Chondrocyte (in vitro differentiated cells): Measurements from ENCODE around the gene B3GALNT1. TPM values are rescaled to one million over a fixed set of nuclear protein-coding genes. Genes with fewer than 3 reads are reported as not detected.

Experiments
- DNase-seq: peaks from one replicate; pipeline ENCODE4 v3.0.0; 2021; ENCODE audit warnings: mixed read lengths, low spot score
- H3K27ac Mint-ChIP-seq: one replicate; pipeline ENCODE4 v1.8.0; 2021; ENCODE audit warnings: mild to moderate bottlenecking, moderate library complexity, mixed read lengths; ENCODE audit not compliant: unreplicated experiment
- H3K27me3 Mint-ChIP-seq: 2 replicates; pipeline ENCODE4 v1.8.0; 2021; ENCODE audit warnings: low read depth, mixed read lengths
- H3K36me3 Mint-ChIP-seq: 2 replicates; pipeline ENCODE4 v1.8.0; 2021; ENCODE audit warnings: low read depth, mixed read lengths
- H3K4me1 Mint-ChIP-seq: 2 replicates; pipeline ENCODE4 v1.8.0; 2021; ENCODE audit warnings: low read depth, mild to moderate bottlenecking, mixed read lengths
- H3K4me3 Mint-ChIP-seq: one replicate; pipeline ENCODE4 v1.8.0; 2021; ENCODE audit warnings: mild to moderate bottlenecking, moderate library complexity, mixed read lengths; ENCODE audit not compliant: unreplicated experiment
- H3K9me3 Mint-ChIP-seq: 2 replicates; pipeline ENCODE4 v1.8.0; 2021; ENCODE audit warnings: low read depth, mixed read lengths
- total RNA-seq: library from RNA; stranded (reverse); gene quantifications from 3 replicates; pipeline ENCODE4 v1.2.1, GENCODE V29; 2021
- TF ChIP-seq, protein P1 (sequence below): fragments of 200-600 bp; sonication (generic); IDR thresholded peaks from 2 replicates; pipeline ENCODE4 v1.5.0; 2021; ENCODE audit warnings: antibody characterized with exemption, mild to moderate bottlenecking, moderate library complexity

Gene B3GALNT1
- total RNA-seq, 1 donor from 2014 or later: 22.0 TPM

DNA sequence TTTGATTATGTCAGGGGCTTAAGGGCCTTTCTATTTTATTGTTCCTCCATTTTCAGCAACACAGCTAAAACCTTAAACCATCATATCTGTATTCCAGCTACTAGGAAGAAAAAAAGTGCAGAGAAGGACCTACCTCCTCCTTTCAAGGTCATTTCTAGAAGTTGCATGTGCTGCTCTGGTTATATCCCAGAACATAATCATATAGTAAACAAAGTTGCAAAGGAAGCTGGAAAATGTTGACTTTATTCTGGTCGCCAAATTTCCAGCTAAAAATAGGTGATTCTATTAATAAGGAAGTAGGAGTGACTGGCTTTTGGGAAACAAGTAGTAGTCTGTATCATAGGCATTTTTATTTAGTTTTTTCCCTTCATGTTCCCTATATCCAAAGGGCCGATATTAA, 21.3 kb upstream of the B3GALNT1 start:
- Mint-ChIP-seq H3K4me1 (no peaks in the 10 kb centered on the region), H3K36me3 (peaks cover 9% of the 10 kb centered on the region), H3K4me3 (no peak overlapping the region), H3K27ac (no peak overlapping the region), H3K9me3 (peaks cover 38% of the 10 kb centered on the region), H3K27me3 (no peaks in the 10 kb centered on the region)
- no peak for DNase-seq
- TF ChIP-seq, protein P1, sequence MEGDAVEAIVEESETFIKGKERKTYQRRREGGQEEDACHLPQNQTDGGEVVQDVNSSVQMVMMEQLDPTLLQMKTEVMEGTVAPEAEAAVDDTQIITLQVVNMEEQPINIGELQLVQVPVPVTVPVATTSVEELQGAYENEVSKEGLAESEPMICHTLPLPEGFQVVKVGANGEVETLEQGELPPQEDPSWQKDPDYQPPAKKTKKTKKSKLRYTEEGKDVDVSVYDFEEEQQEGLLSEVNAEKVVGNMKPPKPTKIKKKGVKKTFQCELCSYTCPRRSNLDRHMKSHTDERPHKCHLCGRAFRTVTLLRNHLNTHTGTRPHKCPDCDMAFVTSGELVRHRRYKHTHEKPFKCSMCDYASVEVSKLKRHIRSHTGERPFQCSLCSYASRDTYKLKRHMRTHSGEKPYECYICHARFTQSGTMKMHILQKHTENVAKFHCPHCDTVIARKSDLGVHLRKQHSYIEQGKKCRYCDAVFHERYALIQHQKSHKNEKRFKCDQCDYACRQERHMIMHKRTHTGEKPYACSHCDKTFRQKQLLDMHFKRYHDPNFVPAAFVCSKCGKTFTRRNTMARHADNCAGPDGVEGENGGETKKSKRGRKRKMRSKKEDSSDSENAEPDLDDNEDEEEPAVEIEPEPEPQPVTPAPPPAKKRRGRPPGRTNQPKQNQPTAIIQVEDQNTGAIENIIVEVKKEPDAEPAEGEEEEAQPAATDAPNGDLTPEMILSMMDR: no peak

DNA sequence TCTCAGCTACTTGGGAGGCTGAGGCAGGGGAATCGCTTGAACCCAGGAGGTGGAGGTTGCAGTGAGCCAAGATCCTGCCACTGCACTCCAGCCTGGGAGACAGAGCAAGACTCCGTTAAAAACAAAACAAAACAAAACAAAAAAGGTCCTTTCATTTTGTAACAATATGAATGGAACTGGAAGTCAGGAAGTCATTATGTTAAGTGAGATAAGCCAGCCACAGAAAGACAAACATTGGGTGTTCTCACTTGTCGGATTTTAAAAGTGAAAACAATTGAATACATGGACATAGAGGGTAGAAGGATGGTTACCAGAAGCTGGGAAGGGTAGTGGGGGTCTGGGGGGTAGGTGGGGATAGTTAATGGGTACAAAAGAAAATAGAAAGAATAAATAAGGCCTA, 12.5 kb upstream of the B3GALNT1 start:
- Mint-ChIP-seq H3K36me3 (peaks cover 34% of the 10 kb centered on the region), H3K27ac (no peak overlapping the region), H3K9me3 (peaks cover 81% of the 10 kb centered on the region), H3K4me1 (no peaks in the 10 kb centered on the region), H3K27me3 (no peaks in the 10 kb centered on the region), H3K4me3 (no peak overlapping the region)
- DNase-seq: no peak
- TF ChIP-seq, protein P1: no peak

DNA sequence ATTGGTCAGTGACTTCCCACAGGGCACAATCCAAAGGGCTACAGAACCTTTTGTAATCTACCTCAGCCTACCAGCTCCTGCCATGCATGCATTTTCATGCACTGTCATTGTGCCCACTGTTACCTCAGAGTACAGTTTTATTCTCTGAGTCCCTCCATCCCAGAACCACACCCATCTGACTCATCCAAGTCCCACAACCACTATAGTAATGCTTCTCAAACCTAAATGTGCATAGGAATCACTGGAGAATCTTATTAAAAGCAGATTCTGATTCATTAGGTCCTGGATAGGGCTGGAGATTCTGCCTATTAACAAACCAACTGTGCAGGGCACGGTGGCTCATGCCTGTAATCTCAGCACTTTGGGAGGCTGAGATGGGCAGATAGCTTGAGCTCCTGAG, 3.7 kb upstream of the B3GALNT1 start:
- H3K27me3 Mint-ChIP-seq: no peaks in the 10 kb centered on the region
- H3K9me3 Mint-ChIP-seq: peaks cover 5% of the 10 kb centered on the region
- no peak overlapping the region for H3K27ac Mint-ChIP-seq
- DNase-seq: no peak
- no peak overlapping the region for H3K4me3 Mint-ChIP-seq
- TF ChIP-seq, protein P1: no peak
- H3K36me3 Mint-ChIP-seq: peaks cover 9% of the 10 kb centered on the region
- H3K4me1 Mint-ChIP-seq: peaks cover 11% of the 10 kb centered on the region

DNA sequence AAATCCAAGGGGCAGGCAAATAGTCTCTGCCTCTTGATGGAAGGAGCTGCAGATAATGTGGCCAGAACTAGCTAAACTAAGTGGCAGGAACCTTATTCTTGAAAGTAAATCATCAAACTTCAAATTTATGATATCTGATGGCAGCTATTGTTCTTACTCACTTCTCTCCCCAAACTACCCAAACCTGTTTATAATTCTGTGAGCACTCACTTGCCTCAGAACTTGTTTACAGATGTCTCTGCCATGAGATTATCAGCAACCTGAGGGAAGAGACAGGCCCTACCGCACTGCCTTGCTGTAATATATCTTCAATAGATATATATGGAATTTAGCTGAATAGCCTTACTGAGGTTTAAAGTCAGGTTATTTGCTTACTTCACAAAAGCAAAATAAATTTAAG, 2.2 kb upstream of the B3GALNT1 start:
- H3K4me1 Mint-ChIP-seq: peaks cover 11% of the 10 kb centered on the region
- peaks cover 5% of the 10 kb centered on the region for H3K9me3 Mint-ChIP-seq
- H3K27me3 Mint-ChIP-seq: no peaks in the 10 kb centered on the region
- H3K27ac Mint-ChIP-seq: no peak overlapping the region
- TF ChIP-seq, protein P1: no peak
- DNase-seq: no peak
- no peak overlapping the region for H3K4me3 Mint-ChIP-seq
- H3K36me3 Mint-ChIP-seq: peaks cover 11% of the 10 kb centered on the region

DNA sequence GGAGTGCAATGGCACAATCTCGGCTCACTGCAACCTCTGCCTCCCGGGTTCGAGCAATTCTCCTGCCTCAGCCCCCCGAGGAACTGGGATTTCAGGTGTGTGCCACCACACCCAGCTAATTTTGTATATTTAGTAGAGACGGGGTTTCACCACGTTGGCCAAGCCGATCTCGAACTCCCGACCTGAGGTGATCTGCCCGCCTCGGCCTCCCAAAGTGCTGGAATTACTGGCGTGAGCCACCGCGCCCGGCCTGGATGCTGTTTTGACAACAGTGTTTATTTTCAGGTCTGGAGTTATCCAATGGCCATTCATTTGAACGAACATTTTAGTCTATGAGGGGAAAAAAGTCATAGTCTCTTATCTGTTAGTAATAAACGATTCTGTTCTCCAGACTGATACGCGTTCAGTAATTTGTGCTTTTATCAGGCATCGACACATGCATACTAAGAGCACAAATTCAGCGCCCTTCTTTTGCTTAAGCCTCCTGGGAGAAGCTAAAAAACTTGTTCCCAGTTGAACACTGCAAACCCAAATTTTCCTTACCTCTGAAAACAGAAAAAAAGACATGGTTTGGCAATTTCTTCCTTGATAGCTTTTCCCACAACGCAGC, 1.3 kb downstream of the B3GALNT1 start:
- H3K9me3 Mint-ChIP-seq: no peaks in the 10 kb centered on the region
- DNase-seq: no peak
- H3K27me3 Mint-ChIP-seq: no peaks in the 10 kb centered on the region
- peak overlapping the region; percentile 76 for H3K27ac Mint-ChIP-seq
- H3K4me1 Mint-ChIP-seq: peaks cover 11% of the 10 kb centered on the region
- H3K36me3 Mint-ChIP-seq: peaks cover 14% of the 10 kb centered on the region
- TF ChIP-seq, protein P1: no peak
- H3K4me3 Mint-ChIP-seq: peak overlapping the region; percentile 84
